CD4-positive, alpha-beta T cell treated with Interleukin-15 for 1 hour (primary cell): ENCODE data around the gene PRKD2.
"Not testable (repeated sequence)": the region's sequence is repeated elsewhere in the genome, so short reads cannot be mapped to it uniquely, and the experiment has no call there.

Experiments used
- DNase-seq: peaks from one replicate; pipeline ENCODE4 v3.0.0-alpha.2; 2020

PRKD2 gene

GRCh38 chr19:46628970-46629369 lies 87.9 kb downstream of the PRKD2 start:
- not testable (repeated sequence) for DNase-seq

- DNase-seq = no peak
Measured at GRCh38 chr19:46626446-46626845, 90.5 kb downstream of the PRKD2 start.

- DNase-seq = no peak
Measured at GRCh38 chr19:46625731-46626130, 91.2 kb downstream of the PRKD2 start.

- DNase-seq = peak; percentile 56
Measured at GRCh38 chr19:46624958-46625661, 91.8 kb downstream of the PRKD2 start, which contains the start of gene PTGIR. Gene PTGIR, minus strand, starts transcription at chr19:46625089. Its CDS starts 864 bp downstream, at chr19:46624225.
